A673 (cell line): ENCODE measurements around the gene RFX1. TPM values are rescaled to one million over a fixed set of nuclear protein-coding genes. Genes with fewer than 3 reads are reported as not detected.

Experiments
- BruUV-seq: library from RNA; stranded (reverse); fragments of 400-500 nt; replicated peaks from 2 replicates; lab custom pipeline; 2021; lab: Mats Ljungman, UMichigan
- CTCF ChIA-PET: fragments of 300-600 bp; sonication (Branson Sonifier 250); formaldehyde crosslinking; loops from one replicate; lab custom pipeline; 2022; ENCODE audit warnings: antibody characterized with exemption; lab: Charles Lee
- POLR2A ChIA-PET: fragments of 300-600 bp; sonication (Branson Sonifier 250); formaldehyde crosslinking; loops from one replicate; lab custom pipeline; 2022; ENCODE audit warnings: antibody characterized with exemption; ENCODE audit not compliant: low non-redundant PET; lab: Charles Lee
- DNase-seq: peaks from one replicate; pipeline ENCODE4 v3.0.0-alpha.2; 2015; ENCODE audit warnings: low spot score
- H3K27ac ChIP-seq: fragments of 200-600 bp; sonication (generic); 2 replicates; pipeline ENCODE4 v1.5.1; 2016; ENCODE audit warnings: mixed run types, low read depth, mild to moderate bottlenecking, mixed read lengths, antibody characterized with exemption, low read length; ENCODE audit not compliant: poor library complexity, severe bottlenecking
- H3K27me3 ChIP-seq: fragments of 200-600 bp; sonication (generic); replicated peaks from 2 replicates; pipeline ENCODE4 v1.6.1; 2017; ENCODE audit warnings: mixed run types, low read depth, mild to moderate bottlenecking, mixed read lengths, antibody characterized with exemption, low read length; ENCODE audit not compliant: insufficient read depth, poor library complexity
- H3K36me3 ChIP-seq: fragments of 200-600 bp; sonication (generic); 2 replicates; pipeline ENCODE4 v1.6.1; 2016; ENCODE audit warnings: mixed run types, mild to moderate bottlenecking, mixed read lengths, antibody characterized with exemption, low read length; ENCODE audit not compliant: insufficient read depth, poor library complexity, severe bottlenecking
- H3K4me1 ChIP-seq: fragments of 200-600 bp; sonication (generic); 2 replicates; pipeline ENCODE4 v1.6.1; 2017; ENCODE audit warnings: mixed run types, mild to moderate bottlenecking, mixed read lengths, antibody characterized with exemption, low read length; ENCODE audit not compliant: insufficient read depth, poor library complexity, severe bottlenecking
- H3K4me3 ChIP-seq: fragments of 200-600 bp; sonication (generic); 2 replicates; pipeline ENCODE4 v1.5.1; 2016; ENCODE audit warnings: low read depth, mixed run types, mild to moderate bottlenecking, mixed read lengths, low read length; ENCODE audit not compliant: poor library complexity, severe bottlenecking
- H3K9me3 ChIP-seq: fragments of 200-600 bp; sonication (generic); 2 replicates; pipeline ENCODE4 v1.6.1; 2016; ENCODE audit warnings: mixed run types, low read depth, mild to moderate bottlenecking, mixed read lengths, antibody characterized with exemption, low read length; ENCODE audit not compliant: poor library complexity, severe bottlenecking
- EZH2 ChIP-seq: fragments of 200-600 bp; sonication (generic); IDR thresholded peaks from 2 replicates; pipeline ENCODE4 v1.6.1; 2017; ENCODE audit warnings: borderline replicate concordance, low read depth, mild to moderate bottlenecking, mixed read lengths, antibody characterized with exemption, low read length; ENCODE audit not compliant: poor library complexity, severe bottlenecking
- intact Hi-C: fragments of 100-400 bp; cut with micrococcal nuclease; formaldehyde crosslinking; loops from one replicate; pipeline ENCODE4 v1.10.0; 2022; ENCODE audit not compliant: unreplicated experiment
- total RNA-seq: library from RNA; stranded (reverse); gene quantifications from 2 replicates; pipeline ENCODE4 v1.2.3, GENCODE V29; 2021
- TF ChIP-seq, protein P1 (sequence below): fragments of 300-800, 200-600 bp; sonication (generic); conservative IDR thresholded peaks from 2 replicates; pipeline ENCODE4 v1.5.1; 2017; ENCODE audit warnings: low read depth, mild to moderate bottlenecking, antibody characterized with exemption, low read length, moderate library complexity, mixed read lengths

Gene RFX1
- total RNA-seq, 1 experiment from 2014 or later, result 19.5 TPM

DNA sequence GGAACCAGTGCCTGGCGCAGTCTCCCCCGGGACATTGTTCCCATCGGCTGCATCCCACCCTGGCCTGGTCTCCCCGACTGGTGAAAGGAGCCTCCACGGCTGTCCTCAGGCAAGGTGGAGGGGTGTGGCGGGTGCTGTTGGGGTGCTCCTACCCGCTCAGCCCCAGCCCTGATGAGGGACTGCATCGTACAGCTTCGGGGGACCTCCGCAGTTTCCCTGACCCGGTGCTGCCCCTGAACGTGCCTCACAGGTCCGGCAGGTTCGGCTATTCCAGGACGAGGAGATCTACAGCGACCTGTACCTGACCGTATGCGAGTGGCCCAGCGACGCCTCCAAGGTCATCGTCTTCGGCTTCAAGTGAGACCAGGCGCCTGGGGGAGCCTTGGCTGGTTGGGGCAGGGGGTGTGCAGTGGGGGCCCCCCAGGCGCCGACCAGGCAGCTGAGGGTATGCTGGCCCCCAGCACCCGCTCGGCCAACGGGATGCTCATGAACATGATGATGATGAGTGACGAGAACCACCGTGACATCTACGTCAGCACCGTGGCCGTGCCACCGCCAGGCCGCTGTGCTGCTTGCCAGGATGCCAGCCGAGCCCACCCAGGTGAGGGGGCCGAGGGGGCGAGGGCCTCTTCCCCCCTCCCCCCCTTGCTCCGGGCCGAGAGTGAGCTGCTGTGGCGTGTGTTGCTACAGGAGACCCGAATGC lies 50.3 kb downstream of the RFX1 start:
- TF ChIP-seq EZH2, result no peak
- TF ChIP-seq, protein P1, sequence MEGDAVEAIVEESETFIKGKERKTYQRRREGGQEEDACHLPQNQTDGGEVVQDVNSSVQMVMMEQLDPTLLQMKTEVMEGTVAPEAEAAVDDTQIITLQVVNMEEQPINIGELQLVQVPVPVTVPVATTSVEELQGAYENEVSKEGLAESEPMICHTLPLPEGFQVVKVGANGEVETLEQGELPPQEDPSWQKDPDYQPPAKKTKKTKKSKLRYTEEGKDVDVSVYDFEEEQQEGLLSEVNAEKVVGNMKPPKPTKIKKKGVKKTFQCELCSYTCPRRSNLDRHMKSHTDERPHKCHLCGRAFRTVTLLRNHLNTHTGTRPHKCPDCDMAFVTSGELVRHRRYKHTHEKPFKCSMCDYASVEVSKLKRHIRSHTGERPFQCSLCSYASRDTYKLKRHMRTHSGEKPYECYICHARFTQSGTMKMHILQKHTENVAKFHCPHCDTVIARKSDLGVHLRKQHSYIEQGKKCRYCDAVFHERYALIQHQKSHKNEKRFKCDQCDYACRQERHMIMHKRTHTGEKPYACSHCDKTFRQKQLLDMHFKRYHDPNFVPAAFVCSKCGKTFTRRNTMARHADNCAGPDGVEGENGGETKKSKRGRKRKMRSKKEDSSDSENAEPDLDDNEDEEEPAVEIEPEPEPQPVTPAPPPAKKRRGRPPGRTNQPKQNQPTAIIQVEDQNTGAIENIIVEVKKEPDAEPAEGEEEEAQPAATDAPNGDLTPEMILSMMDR, result no peak
- ChIA-PET POLR2A (no interaction called here), CTCF (no interaction called here)
- no peaks in the 10 kb centered on the region for H3K9me3 ChIP-seq
- no peaks in the 10 kb centered on the region for H3K27me3 ChIP-seq
- DNase-seq, result no peak
- no peak overlapping the region for H3K4me3 ChIP-seq
- H3K27ac ChIP-seq, result no peak overlapping the region
- peaks cover 40% of the 10 kb centered on the region for H3K36me3 ChIP-seq
- no TSS peak for BruUV-seq
- peaks cover 14% of the 10 kb centered on the region for H3K4me1 ChIP-seq
- intact Hi-C loops, result no loop called here

- Histone ChIP-seq H3K27ac (no peak overlapping the region), H3K27me3 (no peaks in the 10 kb centered on the region), H3K4me3 (peak overlapping the region; percentile 71), H3K36me3 (peaks cover 26% of the 10 kb centered on the region), H3K4me1 (peaks cover 14% of the 10 kb centered on the region), H3K9me3 (no peaks in the 10 kb centered on the region)
- intact Hi-C loops, result no loop called here
- BruUV-seq, result no TSS peak
- ChIA-PET POLR2A (no interaction called here), CTCF (interaction anchor here (0.7 kb wide), 1 partner anchor 124 kb away, joined by 3 read pairs; no protein-coding TSS in a partner anchor)
- TF ChIP-seq EZH2, result no peak
- TF ChIP-seq, protein P1, result no peak
- DNase-seq, result no peak
Observed at GRCh38 chr19:13954185-13954584, 51.9 kb downstream of the RFX1 start.

GRCh38 chr19:13952931-13953531 lies 53.1 kb downstream of the RFX1 start:
- intact Hi-C loops, result no loop called here
- peak; percentile 31 for DNase-seq
- H3K4me1 ChIP-seq, result peaks cover 14% of the 10 kb centered on the region
- POLR2A ChIA-PET, result no interaction called here
- H3K4me3 ChIP-seq, result peak overlapping the region; percentile 71
- no TSS peak for BruUV-seq
- H3K9me3 ChIP-seq, result no peaks in the 10 kb centered on the region
- CTCF ChIA-PET, result interaction anchor here (0.6 kb wide), 1 partner anchor 528 kb away, joined by 6 read pairs; no protein-coding TSS in a partner anchor
- peak overlapping the region; percentile 37 for H3K27ac ChIP-seq
- H3K36me3 ChIP-seq, result peaks cover 25% of the 10 kb centered on the region
- TF ChIP-seq EZH2, result no peak
- TF ChIP-seq, protein P1, result no peak
- no peaks in the 10 kb centered on the region for H3K27me3 ChIP-seq
